Smooth muscle cell (in vitro differentiated cells): ENCODE measurements around the gene RWDD3. TPM values are rescaled to one million over a fixed set of nuclear protein-coding genes. Genes with fewer than 3 reads are reported as not detected.

ENCODE experiments used
- DNase-seq: peaks from one replicate; lab custom pipeline; 2025; ENCODE audit not compliant: unreplicated experiment; lab: John Stamatoyannopoulos, UW
- H2AFZ ChIP-seq: fragments of 200-600 bp; sonication (generic); 2 replicates; pipeline ENCODE4 v1.6.0; 2016; ENCODE audit warnings: antibody characterized with exemption, low read depth, mild to moderate bottlenecking
- H3F3A ChIP-seq: fragments of 200-600 bp; sonication (generic); 2 replicates; pipeline ENCODE4 v1.6.0; 2017; ENCODE audit warnings: antibody characterized with exemption, low read depth
- H3K27ac ChIP-seq: fragments of 200-600 bp; sonication (generic); 2 replicates; pipeline ENCODE4 v1.5.1; 2016; ENCODE audit warnings: low read depth, mild to moderate bottlenecking
- H3K27me3 ChIP-seq: fragments of 200-600 bp; sonication (generic); 2 replicates; pipeline ENCODE4 v1.6.1; 2016; ENCODE audit warnings: low read depth, mild to moderate bottlenecking
- H3K36me3 ChIP-seq: fragments of 200-600 bp; sonication (generic); 2 replicates; pipeline ENCODE4 v1.5.1; 2016; ENCODE audit warnings: low read depth
- H3K4me1 ChIP-seq: fragments of 200-600 bp; sonication (generic); 2 replicates; pipeline ENCODE4 v1.5.1; 2016; ENCODE audit warnings: low read depth
- H3K4me2 ChIP-seq: fragments of 200-600 bp; sonication (generic); 2 replicates; pipeline ENCODE4 v1.6.0; 2016; ENCODE audit warnings: mild to moderate bottlenecking
- H3K4me3 ChIP-seq: fragments of 200-600 bp; sonication (generic); 2 replicates; pipeline ENCODE4 v1.5.1; 2016; ENCODE audit warnings: mild to moderate bottlenecking
- H3K79me2 ChIP-seq: fragments of 200-600 bp; sonication (generic); 2 replicates; pipeline ENCODE4 v1.6.0; 2016; ENCODE audit warnings: low read depth, mild to moderate bottlenecking
- H3K9ac ChIP-seq: fragments of 200-600 bp; sonication (generic); 2 replicates; pipeline ENCODE4 v1.6.0; 2016; ENCODE audit warnings: low read depth
- H3K9me3 ChIP-seq: fragments of 200-600 bp; sonication (generic); replicated peaks from 2 replicates; pipeline ENCODE4 v1.5.1; 2016; ENCODE audit warnings: low read depth
- H4K20me1 ChIP-seq: fragments of 200-600 bp; sonication (generic); 2 replicates; pipeline ENCODE4 v1.6.0; 2016; ENCODE audit warnings: low read depth
- WGBS: methylation state at CpG from one replicate; pipeline ENCODE4 v1.1.7; 2016; ENCODE audit warnings: low lambda C conversion rate; 5-methylcytosine and 5-hydroxymethylcytosine counted together
- polyA plus RNA-seq: library from polyadenylated mRNA; unstranded; fragments of >200 nt; fragmentation: Nextera tagmentation; extraction: Ambion mirVana; gene quantifications from 2 replicates; pipeline ENCODE4 v1.2.1, GENCODE V29; 2016
- total RNA-seq: library from RNA; depleted of rRNA; stranded (reverse); fragments of >200 nt; gene quantifications from 2 replicates; pipeline ENCODE4 v1.2.3, GENCODE V29; 2014
- TF ChIP-seq, protein P1 (sequence below): fragments of 200-600 bp; sonication (generic); IDR thresholded peaks from 2 replicates; pipeline ENCODE4 v1.5.1; 2017; ENCODE audit warnings: borderline replicate concordance, mild to moderate bottlenecking, antibody characterized with exemption; ENCODE audit not compliant: insufficient read depth, poor library complexity, severe bottlenecking

Gene RWDD3
- total and polyA plus RNA-seq, 2 experiments from 2014 or later, result 21.5 to 28.2 TPM

DNA sequence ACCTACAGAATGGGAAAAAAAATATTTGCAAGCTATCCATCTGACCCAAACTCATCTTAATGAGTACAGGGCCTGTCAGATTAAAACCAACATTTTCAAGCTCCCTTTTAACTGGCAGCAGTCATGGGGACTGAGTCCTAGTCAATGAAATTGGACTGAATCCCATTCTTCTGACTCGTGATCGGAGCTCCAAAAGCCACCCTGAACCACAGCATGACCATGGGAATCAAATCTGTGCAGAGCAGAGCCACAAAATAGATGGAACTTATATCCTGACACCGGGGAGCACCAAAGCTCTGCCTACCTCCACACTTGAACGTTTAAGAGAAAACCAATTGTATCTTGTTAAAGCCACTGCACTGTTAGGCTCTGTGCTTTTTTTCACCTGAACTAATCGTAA, 5.0 kb upstream of the RWDD3 start:
- TF ChIP-seq, protein P1, sequence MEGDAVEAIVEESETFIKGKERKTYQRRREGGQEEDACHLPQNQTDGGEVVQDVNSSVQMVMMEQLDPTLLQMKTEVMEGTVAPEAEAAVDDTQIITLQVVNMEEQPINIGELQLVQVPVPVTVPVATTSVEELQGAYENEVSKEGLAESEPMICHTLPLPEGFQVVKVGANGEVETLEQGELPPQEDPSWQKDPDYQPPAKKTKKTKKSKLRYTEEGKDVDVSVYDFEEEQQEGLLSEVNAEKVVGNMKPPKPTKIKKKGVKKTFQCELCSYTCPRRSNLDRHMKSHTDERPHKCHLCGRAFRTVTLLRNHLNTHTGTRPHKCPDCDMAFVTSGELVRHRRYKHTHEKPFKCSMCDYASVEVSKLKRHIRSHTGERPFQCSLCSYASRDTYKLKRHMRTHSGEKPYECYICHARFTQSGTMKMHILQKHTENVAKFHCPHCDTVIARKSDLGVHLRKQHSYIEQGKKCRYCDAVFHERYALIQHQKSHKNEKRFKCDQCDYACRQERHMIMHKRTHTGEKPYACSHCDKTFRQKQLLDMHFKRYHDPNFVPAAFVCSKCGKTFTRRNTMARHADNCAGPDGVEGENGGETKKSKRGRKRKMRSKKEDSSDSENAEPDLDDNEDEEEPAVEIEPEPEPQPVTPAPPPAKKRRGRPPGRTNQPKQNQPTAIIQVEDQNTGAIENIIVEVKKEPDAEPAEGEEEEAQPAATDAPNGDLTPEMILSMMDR, result no peak
- WGBS, result 88% methylated on average over 5 of the region's 5 CpGs
- H3K4me3 ChIP-seq, result no peak overlapping the region
- no peak overlapping the region for H3K9ac ChIP-seq
- H3F3A ChIP-seq, result peaks cover 4% of the 10 kb centered on the region
- no peaks in the 10 kb centered on the region for H3K79me2 ChIP-seq
- H3K27me3 ChIP-seq, result no peaks in the 10 kb centered on the region
- no peak overlapping the region for H3K4me2 ChIP-seq
- H3K9me3 ChIP-seq, result no peaks in the 10 kb centered on the region
- no peaks in the 10 kb centered on the region for H4K20me1 ChIP-seq
- no peak overlapping the region for H3K27ac ChIP-seq
- H3K4me1 ChIP-seq, result peaks cover 14% of the 10 kb centered on the region
- no peak overlapping the region for H2AFZ ChIP-seq
- no peak for DNase-seq
- no peaks in the 10 kb centered on the region for H3K36me3 ChIP-seq

DNA sequence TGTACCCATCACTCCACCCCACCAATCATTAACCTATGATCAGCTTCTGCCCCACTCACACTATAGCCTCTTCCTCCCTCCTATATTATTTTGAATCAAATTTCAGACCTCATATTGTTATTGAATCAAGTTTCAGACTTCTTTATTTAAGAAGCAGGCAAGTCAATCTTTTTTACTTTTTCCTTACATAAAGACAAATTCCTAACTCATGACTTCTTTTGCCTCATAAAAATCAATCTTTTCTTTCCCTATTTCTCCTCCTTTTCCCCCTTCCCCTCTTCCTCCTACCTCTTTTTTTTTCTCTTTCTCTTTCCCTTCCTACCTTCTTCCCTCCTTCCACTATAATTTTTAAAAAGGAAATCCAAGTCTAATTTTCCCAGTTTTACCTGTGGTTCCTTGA, 4.3 kb upstream of the RWDD3 start:
- Histone ChIP-seq H3K9ac (no peak overlapping the region), H3K36me3 (no peaks in the 10 kb centered on the region), H2AFZ (no peak overlapping the region), H3K4me3 (no peak overlapping the region), H3F3A (no peaks in the 10 kb centered on the region), H3K27ac (no peak overlapping the region), H3K27me3 (no peaks in the 10 kb centered on the region), H3K79me2 (peaks cover 6% of the 10 kb centered on the region), H3K9me3 (no peaks in the 10 kb centered on the region), H4K20me1 (no peaks in the 10 kb centered on the region), H3K4me1 (peaks cover 14% of the 10 kb centered on the region), H3K4me2 (no peak overlapping the region)
- no peak for DNase-seq
- TF ChIP-seq, protein P1, result no peak

DNA sequence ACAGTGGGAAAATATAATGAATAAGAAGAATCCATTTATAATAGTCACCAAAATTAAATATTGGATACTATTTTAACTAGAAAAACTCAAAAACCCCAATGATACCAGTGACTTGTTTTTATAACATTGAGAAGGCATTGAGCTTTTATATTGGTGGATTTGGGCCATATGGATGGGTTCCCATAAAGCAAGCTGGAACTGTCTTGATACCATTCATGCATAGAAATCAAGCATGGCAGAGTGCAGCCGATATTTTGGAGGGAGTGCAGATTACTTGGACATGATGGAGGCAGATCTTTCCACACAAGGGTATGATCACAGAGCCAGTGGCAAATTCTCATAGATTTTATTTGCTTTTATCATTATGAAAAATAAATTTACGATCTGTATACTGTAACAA, 3.8 kb upstream of the RWDD3 start:
- Histone ChIP-seq H3K9me3 (no peaks in the 10 kb centered on the region), H3K4me3 (no peak overlapping the region), H4K20me1 (no peaks in the 10 kb centered on the region), H3K27ac (no peak overlapping the region), H3K27me3 (no peaks in the 10 kb centered on the region), H3K79me2 (peaks cover 10% of the 10 kb centered on the region), H3K4me1 (peaks cover 14% of the 10 kb centered on the region), H3K36me3 (no peaks in the 10 kb centered on the region), H3K9ac (no peak overlapping the region), H3K4me2 (no peak overlapping the region), H2AFZ (no peak overlapping the region), H3F3A (no peaks in the 10 kb centered on the region)
- DNase-seq, result no peak
- WGBS, result 100% methylated on average over 2 of the region's 2 CpGs
- TF ChIP-seq, protein P1, result no peak

DNA sequence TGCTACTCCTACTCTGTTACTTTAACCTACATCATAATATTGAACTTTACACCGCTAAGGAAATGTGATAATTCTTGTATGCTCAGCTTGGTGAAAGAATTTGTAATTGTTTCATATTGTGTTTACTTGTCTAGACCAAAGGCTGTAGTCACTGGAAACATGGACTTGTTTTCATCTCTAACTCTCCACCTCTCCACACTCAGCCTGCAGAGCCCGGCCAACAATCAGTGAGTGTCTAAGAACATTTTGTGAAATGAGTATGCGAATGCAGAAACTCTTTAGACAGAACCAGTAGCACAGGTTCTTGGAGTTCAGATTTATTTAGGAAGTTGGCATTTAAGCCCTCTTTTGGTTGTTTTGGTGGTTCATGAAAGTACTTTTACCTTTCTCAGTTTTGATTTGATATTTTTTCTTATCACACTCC, 3.2 kb upstream of the RWDD3 start:
- Histone ChIP-seq H3K9me3 (no peaks in the 10 kb centered on the region), H3K4me3 (no peak overlapping the region), H3F3A (no peaks in the 10 kb centered on the region), H3K9ac (no peak overlapping the region), H3K27me3 (no peaks in the 10 kb centered on the region), H3K79me2 (peaks cover 14% of the 10 kb centered on the region), H3K36me3 (no peaks in the 10 kb centered on the region), H3K4me1 (peaks cover 14% of the 10 kb centered on the region), H4K20me1 (no peaks in the 10 kb centered on the region), H3K4me2 (no peak overlapping the region), H2AFZ (no peak overlapping the region), H3K27ac (no peak overlapping the region)
- 86% methylated on average over 3 of the region's 3 CpGs for WGBS
- TF ChIP-seq, protein P1, result no peak
- no peak for DNase-seq
